HG03095 (cell line): Measurements from ENCODE around the gene SPATA33.
"Not testable (repeated sequence)": the region's sequence is repeated elsewhere in the genome, so short reads cannot be mapped to it uniquely, and the experiment has no call there.

Source experiments
- ATAC-seq: cut with Tn5 transposase; IDR thresholded peaks from one replicate; pipeline ENCODE4 v1.9.1; 2021; ENCODE audit warnings: moderate library complexity; ENCODE audit not compliant: unreplicated experiment

SPATA33 gene

DNA sequence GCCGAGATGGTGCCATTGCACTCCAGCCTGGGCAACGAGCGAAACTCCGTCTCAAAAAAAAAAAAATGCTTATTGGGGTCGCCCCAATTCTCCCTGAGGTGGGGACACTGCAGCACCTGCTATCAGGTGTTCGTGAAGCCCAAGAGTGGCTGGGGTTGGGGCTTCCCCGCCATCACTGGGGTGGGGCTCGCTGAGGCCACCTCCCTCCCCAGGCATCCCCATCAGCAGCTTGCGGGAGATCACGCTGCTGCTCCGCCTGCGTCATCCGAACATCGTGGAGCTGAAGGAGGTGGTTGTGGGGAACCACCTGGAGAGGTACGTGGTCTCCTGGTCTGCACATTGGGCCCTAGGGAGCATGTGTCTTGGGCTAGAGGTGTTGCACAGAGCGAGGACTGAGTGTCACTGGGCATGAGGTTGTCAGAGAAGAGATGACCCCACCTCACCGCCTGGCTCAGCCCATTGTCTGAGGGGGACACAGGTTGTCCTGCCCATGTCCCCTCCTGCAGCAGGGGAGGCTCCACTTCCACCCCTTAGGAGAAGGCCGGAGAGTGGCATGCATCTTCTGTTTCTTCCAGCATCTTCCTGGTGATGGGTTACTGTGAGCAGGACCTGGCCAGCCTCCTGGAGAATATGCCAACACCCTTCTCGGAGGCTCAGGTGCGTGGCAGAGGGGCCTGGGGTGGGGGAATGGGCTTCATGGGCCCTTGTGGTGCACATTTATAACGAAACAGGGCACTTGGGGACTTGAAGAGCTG is 33.8 kb downstream of the SPATA33 start:
- no peak for ATAC-seq

- no peak for ATAC-seq
These were observed 34.4 kb downstream of the SPATA33 start for GRCh38 chr16:89691986-89692569.

GRCh38 chr16:89693289-89693731 is 35.7 kb downstream of the SPATA33 start:
- ATAC-seq: no peak

DNA sequence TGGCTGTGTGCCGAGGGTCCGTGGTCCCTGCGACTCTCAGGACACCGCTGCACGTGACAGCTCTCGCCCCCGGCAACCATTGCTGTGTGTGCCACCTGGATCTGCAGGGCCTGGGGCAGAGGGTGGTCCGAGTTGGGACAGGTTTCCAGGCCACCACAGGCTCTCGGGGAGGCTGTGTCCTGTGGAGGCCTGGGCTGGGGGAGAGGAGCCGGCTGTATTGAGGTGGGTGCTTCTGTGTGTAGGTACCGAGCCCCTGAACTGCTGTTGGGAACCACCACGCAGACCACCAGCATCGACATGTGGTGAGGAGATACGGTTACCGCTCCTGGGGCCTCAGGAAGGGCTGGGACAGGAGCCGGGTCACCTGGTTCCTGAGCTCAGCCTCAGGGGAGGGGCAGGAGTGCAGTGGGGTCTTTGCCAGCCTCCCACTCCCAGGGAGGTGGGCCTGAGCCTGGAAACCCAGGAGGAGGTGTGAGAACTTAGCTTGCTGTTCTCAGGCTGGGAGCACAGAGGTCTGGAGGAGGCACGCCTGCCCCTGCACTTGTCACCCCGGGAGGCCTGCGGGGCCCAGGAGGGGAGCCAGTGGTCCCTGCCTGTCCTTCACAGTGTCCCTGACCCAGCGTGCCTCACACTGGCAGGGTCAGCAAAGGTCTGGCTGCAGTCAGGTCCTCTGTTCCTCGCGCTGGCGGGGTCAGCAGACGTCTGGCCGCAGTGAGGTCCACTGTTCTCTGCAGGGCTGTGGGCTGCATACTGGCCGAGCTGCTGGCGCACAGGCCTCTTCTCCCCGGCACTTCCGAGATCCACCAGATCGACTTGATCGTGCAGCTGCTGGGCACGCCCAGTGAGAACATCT is 36.5 kb downstream of the SPATA33 start:
- ATAC-seq: no peak

- not testable (repeated sequence) for ATAC-seq
These were observed 37.1 kb downstream of the SPATA33 start for GRCh38 chr16:89694784-89695085.

DNA sequence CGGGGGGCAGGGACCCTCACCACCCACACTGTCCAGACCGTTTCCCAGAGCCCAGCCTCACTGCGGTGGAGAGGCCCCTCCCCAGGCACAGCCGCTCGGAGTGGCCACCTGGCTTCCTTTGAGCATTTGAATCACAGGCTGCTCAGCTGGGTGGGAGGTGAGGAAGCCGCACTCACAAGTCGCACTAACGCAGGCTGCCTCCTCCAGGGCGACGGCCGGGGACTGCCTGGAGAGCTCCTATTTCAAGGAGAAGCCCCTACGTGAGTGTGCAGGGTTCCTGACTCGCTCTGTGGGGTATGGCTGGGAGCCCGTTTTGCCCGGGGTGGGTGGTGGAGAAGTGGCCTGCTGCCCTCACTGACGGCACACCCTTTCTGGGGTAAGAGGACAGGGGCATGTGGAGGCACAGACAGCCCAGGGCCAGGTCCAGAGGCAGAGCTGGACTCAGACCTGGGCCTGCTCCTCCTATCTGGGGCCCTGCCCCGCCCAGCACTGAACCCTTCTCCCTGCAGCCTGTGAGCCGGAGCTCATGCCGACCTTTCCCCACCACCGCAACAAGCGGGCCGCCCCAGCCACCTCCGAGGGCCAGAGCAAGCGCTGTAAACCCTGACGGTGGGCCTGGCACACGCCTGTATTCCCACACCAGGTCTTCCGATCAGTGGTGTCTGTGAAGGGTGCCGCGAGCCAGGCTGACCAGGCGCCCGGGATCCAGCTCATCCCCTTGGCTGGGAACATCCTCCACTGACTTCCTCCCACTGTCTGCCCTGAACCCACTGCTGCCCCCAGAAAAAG is 37.6 kb downstream of the SPATA33 start:
- ATAC-seq: no peak

GRCh38 chr16:89695875-89696669 is 38.4 kb downstream of the SPATA33 start:
- ATAC-seq: no peak

GRCh38 chr16:89696670-89697128 is 39.1 kb downstream of the SPATA33 start:
- no peak for ATAC-seq

GRCh38 chr16:89697161-89697615 is 39.6 kb downstream of the SPATA33 start:
- ATAC-seq: no peak

GRCh38 chr16:89697616-89698331 is 40.1 kb downstream of the SPATA33 start:
- ATAC-seq: no peak

DNA sequence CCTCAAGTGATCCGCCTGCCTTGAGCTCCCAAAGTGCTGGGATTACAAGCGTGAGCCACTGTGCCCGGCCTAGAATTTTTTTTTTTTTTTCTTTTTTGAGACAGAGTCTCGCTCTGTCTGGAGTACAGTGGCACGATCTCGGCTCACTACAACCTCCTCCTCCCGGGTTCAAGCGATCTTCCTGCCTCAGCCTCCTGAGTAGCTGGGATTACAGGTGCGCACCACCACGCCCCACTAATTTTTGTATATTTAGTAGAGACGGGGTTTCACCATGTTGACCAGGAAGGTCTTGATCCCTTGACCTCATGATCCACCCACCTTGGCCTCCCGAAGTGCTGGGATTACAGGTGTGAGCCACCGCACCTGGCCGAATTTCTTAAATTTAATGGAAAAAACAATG is 41.1 kb downstream of the SPATA33 start:
- not testable (repeated sequence) for ATAC-seq

DNA sequence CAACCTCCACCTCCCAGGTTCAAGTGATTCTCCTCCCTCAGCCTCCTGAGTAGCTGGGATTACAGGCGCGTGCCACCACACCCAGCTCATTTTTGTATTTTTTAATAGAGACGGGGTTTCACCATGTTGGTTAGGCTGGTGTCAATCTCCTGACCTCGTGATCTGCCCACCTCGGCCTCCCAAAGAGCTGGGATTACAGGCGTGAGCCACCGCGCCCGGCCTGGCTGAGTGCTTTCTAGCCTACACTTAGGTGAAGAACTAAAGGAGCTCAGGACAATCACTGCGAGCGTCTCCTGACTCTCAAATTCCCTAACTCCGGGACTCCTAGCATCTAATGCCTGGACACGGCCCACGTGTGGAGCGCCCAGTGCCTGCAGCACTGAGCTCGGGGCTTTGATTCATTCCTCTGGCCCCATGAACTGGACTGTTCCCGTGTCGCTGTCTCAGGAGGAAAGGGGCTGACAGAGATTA is 42.0 kb downstream of the SPATA33 start:
- ATAC-seq: not testable (repeated sequence)

DNA sequence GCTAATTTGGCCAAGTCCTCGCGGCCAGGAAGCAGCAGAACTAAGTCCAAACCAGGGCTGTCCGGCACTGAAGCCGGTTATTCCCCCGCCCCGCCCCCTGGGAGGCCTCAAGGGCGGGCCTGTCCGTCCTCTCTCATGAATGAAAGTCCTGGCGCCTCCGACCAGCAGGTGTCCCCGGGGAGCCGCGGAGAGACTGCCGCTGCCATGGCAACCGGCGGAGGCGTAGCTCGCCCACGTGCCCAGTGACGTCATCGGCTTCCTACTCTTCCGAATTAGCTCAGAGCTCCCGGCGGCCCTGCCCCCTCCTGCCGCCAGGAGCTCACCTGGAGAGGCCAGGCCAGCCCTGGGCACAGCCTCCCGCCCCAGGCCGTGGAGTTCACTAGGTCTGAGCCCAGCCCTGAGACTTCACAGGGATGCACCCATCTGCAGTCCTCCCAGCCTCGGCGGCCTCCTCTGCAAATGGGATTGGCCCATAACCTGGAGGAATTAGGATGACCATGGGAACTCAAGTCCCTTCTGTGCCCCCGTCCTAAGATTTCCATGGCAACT is 42.5 kb downstream of the SPATA33 start:
- ATAC-seq: peak; percentile 34

DNA sequence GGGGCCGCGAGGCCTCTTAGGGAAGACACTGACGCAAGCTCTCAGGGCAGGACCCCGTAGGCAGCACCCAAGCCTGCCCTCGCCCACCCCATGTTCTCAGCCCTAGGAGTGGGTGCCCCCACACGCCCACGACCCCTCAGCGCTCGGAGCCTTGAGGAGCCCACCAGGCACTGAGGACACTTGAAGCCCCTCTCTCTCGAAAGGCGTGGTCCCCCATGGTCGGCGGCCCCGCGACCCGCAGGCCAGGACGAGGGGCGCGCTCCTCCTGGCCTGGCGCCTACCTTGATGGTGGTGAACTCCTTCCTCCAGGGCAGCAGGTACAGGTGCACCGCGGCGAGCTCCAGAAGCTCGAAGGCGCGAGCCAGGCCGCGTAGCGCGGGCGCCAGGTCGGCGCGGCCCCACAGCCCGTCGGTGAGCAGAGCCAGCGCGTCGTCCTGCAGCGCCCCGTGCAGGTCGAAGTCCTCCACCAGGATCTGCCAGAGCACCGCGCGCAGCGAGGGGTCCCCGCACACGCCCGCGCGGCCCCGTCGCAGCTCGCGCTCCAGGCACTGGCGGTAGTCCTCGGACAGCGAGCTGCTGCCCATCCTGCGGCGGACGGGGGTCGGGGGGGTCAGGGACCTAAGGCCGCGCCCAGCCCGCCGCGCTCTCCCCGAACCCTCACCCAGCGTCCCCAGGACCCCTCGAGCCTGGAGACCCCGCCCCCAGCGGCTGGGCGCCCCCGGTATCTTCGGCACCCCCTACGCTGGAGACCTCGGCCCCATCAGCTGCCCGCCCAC is 43.2 kb downstream of the SPATA33 start:
- no peak for ATAC-seq

GRCh38 chr16:89701425-89702406 is 44.1 kb downstream of the SPATA33 start, which contains the start of gene SPATA2L:
TSS of gene SPATA2L (minus strand) at chr16:89701705. CDS start at chr16:89701232, 473 bp downstream.
- ATAC-seq: peak; percentile 56

GRCh38 chr16:89704281-89704680 is 46.6 kb downstream of the SPATA33 start:
- ATAC-seq: no peak

- ATAC-seq: no peak
These were observed 47.4 kb downstream of the SPATA33 start for GRCh38 chr16:89705006-89705405.
